ENCODE measurements around the gene PTPRF.
"Not testable (repeated sequence)": the region's sequence is repeated elsewhere in the genome, so short reads cannot be mapped to it uniquely, and the experiment has no call there.

PTPRF gene

GRCh38 chr1:43530483-43531106 lies at the start of gene PTPRF:
PTPRF (plus strand) TSS chr1:43530883; CDS start chr1:43545076, 14,193 bp downstream.
- in situ Hi-C loops (cut with MboI; ENCODE audit: low sequenced_read_pairs), result no loop called here

- in situ Hi-C loops (cut with MboI; ENCODE audit: low sequenced_read_pairs), result no loop called here
Observed at GRCh38 chr1:43481491-43481890, 49.2 kb upstream of the PTPRF start.

DNA sequence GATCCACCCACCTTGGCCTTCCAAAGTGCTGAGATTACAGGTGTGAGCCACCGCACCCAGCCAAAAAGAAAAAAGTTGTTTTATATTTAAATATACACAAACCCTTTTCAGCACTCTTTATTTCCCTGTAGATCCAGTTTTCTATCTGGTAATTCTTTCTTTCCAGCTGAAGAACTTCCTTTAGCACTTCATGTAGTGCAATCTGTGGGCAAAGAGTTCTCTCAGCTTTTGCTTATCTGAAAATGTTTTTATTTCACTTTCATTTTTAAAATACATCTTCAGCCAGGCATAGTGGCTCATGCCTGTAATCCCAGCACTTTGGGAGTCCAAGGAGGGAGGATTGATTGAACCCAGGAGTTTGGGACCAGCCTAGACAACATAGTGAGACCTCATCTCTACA lies 48.5 kb upstream of the PTPRF start:
- in situ Hi-C loops (cut with MboI; ENCODE audit: low sequenced_read_pairs), result no loop called here

GRCh38 chr1:43484367-43484766 lies 46.3 kb upstream of the PTPRF start:
- in situ Hi-C loops (cut with MboI; ENCODE audit: low sequenced_read_pairs), result no loop called here

GRCh38 chr1:43488165-43488564 lies 42.5 kb upstream of the PTPRF start:
- in situ Hi-C loops (cut with MboI; ENCODE audit: low sequenced_read_pairs), result no loop called here

- in situ Hi-C loops (cut with MboI; ENCODE audit: low sequenced_read_pairs), result no loop called here
Observed at GRCh38 chr1:43491061-43491460, 39.6 kb upstream of the PTPRF start.

GRCh38 chr1:43492826-43493225 lies 37.9 kb upstream of the PTPRF start:
- in situ Hi-C loops (cut with MboI; ENCODE audit: low sequenced_read_pairs), result no loop called here

DNA sequence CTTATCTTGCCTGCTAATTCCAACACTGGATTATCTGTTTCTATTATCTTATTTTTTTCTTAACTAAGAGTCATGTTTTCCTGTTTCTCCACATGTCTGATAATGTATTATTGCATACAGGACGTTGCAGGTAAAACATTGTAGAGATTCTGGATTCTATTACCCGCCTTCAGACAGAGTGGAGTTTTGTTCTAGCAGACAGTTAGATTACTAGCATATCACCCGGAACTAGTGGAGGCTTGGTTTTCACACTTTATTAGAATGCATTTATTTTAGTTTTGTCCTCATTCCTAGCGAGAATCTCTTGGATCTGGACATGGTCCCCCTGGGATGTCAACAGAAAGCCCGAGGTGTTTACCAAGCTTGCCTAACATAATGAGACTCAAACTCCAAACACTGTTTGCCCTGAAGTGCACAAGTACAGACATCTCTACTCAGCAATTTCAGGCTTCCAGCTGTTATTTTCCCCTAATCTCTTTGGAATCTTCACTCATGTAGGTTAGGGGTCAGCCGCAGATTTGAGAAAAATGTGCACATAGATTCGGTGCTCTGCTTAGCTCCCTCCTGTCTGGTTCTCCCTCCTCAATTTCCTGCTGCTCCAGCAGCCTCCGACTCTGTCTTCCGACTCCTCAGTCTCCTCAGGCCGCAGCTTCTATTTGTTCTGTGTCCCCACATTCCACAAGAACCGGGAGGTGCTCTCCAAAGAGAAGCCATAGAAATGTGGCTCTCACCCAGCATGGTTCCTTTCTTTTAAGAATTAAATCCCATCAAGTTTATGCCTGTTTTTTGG lies 36.8 kb upstream of the PTPRF start:
- in situ Hi-C loops (cut with MboI; ENCODE audit: low sequenced_read_pairs), result no loop called here

GRCh38 chr1:43495204-43495603 lies 35.5 kb upstream of the PTPRF start:
- in situ Hi-C loops (cut with MboI; ENCODE audit: low sequenced_read_pairs), result no loop called here

DNA sequence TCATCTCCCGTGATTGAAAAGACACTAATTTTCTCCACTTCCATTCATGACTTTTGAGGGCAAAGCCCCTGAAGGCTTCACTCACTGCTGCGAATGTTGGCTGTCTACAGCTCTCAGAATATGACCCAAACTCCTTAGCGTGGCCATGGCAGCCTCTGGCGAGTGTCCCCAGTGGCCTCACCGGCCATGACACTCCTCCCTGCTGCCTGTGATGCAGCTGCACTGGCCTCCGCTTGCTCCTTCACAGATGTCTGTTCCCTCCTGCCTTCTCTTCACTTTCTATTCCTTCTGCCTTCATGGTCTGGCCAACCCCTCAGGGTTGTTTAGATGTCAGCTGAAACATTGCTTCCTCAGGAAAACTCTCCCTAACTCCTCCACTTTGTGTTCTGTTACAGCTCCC lies 30.8 kb upstream of the PTPRF start:
- in situ Hi-C loops (cut with MboI; ENCODE audit: low sequenced_read_pairs), result no loop called here

- in situ Hi-C loops (cut with MboI; ENCODE audit: low sequenced_read_pairs), result not testable (repeated sequence)
Observed at GRCh38 chr1:43501806-43502205, 28.9 kb upstream of the PTPRF start.

GRCh38 chr1:43503534-43503933 lies 27.1 kb upstream of the PTPRF start:
- in situ Hi-C loops (cut with MboI; ENCODE audit: low sequenced_read_pairs), result no loop called here

DNA sequence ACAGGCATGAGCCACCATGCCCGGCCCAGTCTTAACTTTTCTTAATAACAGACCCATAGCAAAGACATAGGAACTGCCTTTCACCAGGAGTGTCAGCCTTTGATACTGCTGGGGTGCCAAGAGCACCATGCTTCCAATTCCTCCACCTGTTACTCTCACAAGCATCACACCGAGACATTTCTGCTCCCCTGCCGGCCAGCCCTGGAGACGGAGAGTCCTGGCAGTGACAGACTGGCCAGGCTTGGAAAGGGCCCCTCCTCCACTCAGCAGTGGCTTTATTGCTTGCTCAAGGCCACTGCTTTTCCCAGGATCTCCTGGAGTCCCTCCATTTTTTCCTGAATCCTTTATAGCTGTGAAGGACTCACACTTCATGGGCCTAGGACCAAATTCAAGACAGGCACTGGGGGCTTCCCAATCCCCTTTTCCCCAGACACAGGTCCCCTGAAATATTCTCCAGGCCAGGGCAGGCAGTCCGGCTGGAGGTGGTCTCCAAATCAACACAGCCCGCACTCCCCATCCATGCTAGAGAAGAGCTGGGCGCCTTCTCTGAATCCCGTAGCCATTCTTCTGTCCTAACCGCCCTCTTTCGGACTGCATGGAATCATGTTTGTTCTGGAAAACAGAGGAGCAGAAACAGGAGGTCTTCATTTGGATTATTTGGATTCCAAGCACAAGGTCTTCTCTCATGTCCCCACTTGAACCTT lies 25.5 kb upstream of the PTPRF start:
- in situ Hi-C loops (cut with MboI; ENCODE audit: low sequenced_read_pairs), result no loop called here

DNA sequence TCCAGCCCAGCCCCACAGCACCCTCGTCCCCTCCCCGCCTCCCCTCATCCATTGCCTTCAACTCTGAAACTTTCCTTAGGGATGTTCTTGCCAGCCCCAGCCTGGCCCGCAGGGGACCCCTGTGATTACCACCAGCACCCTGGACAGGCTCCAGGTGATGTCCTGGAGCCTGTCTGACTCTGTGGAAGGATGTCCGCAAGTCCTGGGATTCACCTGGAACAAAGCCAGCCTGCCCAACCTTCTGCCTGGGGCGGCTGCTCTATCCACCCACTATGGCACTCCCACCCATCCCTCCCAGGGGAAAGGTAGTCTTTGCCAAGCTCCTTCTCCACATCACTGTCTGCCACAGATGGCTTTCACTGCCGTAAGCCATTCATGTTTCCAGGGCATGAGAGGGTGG lies 24.4 kb upstream of the PTPRF start:
- in situ Hi-C loops (cut with MboI; ENCODE audit: low sequenced_read_pairs), result no loop called here

- in situ Hi-C loops (cut with MboI; ENCODE audit: low sequenced_read_pairs), result no loop called here
Observed at GRCh38 chr1:43507296-43508295, 23.1 kb upstream of the PTPRF start.

- in situ Hi-C loops (cut with MboI; ENCODE audit: low sequenced_read_pairs), result no loop called here
Observed at GRCh38 chr1:43509007-43509739, 21.5 kb upstream of the PTPRF start.

DNA sequence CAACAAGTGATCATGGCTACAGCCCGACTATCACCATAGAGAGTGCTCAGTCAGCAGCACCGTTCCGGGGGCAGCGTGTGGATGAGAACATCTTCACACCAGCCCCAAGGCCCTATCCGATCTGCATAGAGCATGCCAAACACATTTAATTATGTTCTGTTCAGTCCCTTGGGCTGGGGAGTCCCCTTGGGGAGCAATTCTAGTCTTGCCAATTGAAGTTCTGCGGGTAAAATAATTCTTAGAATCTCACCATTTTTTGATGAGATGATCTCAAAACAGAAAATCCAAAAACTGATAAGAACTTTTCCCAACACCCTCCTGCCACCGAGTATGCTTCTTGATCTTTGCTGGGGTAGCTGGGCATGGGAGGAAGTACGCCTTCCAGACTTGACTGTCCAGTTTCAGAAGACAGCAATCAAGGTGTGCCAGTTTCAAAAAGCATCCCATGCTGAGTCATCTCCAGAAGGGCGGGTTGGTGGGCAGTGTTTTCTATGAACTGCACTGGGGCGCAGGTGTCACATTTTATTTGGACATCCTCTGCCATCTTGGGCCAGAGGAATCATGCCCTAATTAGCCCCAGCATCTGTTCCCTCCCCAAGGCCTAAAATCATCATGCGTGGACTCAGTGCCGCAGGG lies 20.8 kb upstream of the PTPRF start:
- in situ Hi-C loops (cut with MboI; ENCODE audit: low sequenced_read_pairs), result no loop called here

DNA sequence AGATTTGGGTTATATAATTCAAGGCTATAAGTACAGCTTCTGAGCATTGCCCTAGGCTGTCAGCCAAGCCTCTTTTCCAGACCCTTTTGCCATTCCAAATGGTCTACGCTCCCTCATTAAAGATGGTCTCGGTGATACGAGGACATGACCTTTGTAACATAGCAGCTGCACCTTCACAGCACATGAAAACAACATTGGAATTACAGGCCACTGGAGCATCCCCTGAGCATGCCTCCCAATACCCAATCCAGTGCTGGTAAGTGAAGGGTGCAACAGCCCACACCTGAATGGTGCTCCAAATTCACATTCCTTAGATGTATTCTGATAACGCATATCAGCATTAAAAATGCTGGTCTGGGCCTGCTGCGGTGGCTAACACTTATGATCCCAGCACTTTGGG lies 20.1 kb upstream of the PTPRF start:
- in situ Hi-C loops (cut with MboI; ENCODE audit: low sequenced_read_pairs), result no loop called here

DNA sequence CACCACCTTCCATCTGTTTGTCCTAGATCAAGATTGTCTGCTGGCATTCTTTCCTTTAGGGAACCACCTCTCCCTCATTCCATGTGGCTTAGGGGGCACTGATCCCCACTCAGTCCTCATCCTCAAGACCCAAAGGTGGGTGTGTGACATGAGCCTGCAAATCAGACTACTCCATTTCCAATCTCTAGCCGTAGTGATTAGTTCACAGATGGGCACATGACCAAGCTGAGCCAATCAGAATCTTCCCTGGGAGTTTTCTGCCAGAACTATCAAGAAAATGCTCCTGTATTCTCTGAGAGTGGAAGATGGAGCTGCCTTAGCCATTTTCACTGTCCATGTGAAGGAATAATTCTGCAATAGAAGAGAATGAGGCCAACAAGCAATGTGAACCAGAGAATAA lies 19.3 kb upstream of the PTPRF start:
- in situ Hi-C loops (cut with MboI; ENCODE audit: low sequenced_read_pairs), result no loop called here

DNA sequence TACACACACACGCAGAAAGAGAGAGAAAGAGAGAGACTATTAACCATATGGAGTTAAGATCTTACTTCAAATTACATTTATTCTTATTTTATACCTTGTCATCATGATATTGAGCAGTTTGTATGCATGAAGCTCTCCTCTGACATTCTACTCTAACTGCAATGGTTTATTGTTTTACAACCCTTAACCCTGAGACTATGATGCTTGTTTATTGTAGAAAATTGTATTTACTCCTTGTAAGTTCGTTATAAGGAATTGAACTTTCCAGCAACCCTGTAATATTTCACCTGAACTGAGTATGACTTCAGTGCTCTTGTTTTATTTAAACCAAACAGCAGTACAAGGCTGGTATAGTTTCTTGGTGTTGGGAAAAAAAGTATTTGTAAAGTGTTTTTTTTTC lies 18.6 kb upstream of the PTPRF start:
- in situ Hi-C loops (cut with MboI; ENCODE audit: low sequenced_read_pairs), result no loop called here
